GM18519 (cell line): Measurements from ENCODE around the gene OR52H1.
"Not testable (repeated sequence)": the region's sequence is repeated elsewhere in the genome, so short reads cannot be mapped to it uniquely, and the experiment has no call there.

Experiments used
- ATAC-seq: cut with Tn5 transposase; IDR thresholded peaks from one replicate; pipeline ENCODE4 v1.9.1; 2021; ENCODE audit warnings: mild to moderate bottlenecking, moderate library complexity; ENCODE audit not compliant: unreplicated experiment, low FRiP score

OR52H1 gene

GRCh38 chr11:5548440-5548839 is at the start of gene OR52H1:
OR52H1 (minus strand) TSS chr11:5548540; CDS start chr11:5545505, 3,035 bp downstream.
- no peak for ATAC-seq

DNA sequence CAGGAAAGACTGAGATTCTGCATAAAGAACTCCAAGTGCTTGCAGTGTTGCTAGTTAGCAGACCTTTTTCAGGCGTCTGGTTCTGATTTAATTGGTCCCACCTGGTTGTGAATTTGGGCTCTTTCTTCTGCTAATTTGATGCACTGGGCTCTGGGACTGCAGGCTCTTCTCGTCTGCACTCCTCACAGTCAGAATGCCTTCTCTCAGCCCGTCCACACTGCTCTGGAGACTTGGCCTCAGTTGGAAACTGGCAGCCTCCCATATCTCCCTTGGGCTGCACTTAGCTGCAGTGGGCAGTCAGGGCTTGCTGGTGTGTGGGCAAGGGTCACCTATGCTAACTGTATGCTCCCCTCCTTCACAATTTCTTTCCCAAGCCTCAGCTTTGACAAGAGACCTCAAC is 49.6 kb upstream of the OR52H1 start:
- ATAC-seq = no peak

DNA sequence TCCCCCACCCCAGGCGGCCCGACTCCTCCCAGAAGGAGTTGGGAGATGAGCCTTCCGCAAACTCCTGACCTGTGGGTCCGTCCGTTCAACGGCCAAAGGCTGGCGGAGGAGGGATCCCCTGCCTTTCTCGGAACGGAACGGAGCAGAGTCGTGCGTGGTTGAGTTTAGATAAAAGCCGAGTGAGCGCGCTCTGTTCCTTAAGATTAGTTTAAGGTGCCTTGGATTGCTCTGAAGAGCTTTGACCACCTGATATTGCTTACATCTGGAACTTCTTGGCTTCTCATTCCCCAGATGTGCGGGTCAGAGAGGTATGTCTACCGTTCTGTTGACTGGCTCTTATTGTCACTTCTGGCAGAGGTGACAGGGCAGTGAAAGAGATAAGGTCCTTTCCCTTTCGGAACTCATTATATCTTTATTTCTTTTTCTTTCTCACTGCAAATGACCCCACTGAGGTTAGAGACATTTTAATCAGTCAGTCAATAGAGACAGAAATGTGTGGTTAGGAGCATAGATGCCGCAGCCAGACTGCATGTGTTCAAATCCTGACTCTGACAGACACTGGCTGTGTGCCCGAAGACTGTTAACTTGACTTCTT is 48.4 kb upstream of the OR52H1 start, which contains the start of gene TRIM6:
Gene TRIM6, plus strand, starts transcription at position 31 of the 595 bp plus-strand sequence. Its CDS starts 261 bp downstream, at position 292.
- ATAC-seq = no peak

- ATAC-seq = no peak
Measured at GRCh38 chr11:5593146-5593545, 44.8 kb upstream of the OR52H1 start.

- ATAC-seq = no peak
Measured at GRCh38 chr11:5592615-5593014, 44.3 kb upstream of the OR52H1 start.

GRCh38 chr11:5591613-5592012 is 43.3 kb upstream of the OR52H1 start:
- ATAC-seq = no peak

- ATAC-seq = not testable (repeated sequence)
Measured at GRCh38 chr11:5589906-5590305, 41.6 kb upstream of the OR52H1 start.

- not testable (repeated sequence) for ATAC-seq
Measured at GRCh38 chr11:5584458-5584857, 36.1 kb upstream of the OR52H1 start.

- ATAC-seq = no peak
Measured at GRCh38 chr11:5581014-5581413, 32.7 kb upstream of the OR52H1 start.

DNA sequence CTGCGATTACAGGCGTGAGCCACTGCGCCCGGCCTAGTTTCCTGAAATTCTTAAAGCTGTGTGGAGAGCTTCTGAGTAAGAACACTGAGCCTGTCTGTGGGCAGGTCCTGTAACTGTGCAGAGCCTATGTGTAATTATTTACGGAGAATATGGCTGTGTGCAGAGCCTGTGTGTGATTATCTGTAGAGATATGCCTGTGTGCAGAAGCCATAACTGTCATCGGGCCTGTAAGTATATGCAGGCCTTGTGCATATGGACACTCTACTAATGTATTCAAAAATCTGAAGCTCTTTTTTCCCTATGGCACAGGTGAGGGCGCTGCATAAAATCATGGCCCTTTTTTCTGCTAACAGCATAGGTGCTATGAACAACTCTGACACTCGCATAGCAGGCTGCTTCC is 32.2 kb upstream of the OR52H1 start, which contains the start of gene OR52B6:
Gene OR52B6, plus strand, starts transcription at position 301 of the 400 bp plus-strand sequence. Its CDS starts 0 bp downstream, at position 301.
- ATAC-seq = no peak

DNA sequence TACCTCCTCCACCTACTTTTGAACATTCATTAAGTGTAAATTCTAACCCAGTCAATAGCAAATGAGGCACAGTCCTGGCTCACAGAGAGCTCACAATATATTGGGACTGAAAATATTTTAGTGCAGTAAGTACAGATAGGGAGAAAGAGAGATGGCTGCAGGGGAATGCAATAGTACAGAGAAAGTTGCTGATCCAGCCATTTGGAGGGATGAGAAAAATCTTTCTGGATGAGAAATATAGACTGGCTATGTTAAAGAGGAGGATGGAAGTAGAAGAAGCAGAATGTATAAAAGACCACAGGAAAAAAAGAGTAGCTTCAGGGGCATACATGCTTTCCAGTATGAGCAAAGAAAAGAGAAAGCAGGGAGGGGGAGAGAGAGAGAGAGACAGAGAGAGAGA is 28.8 kb upstream of the OR52H1 start:
- ATAC-seq = no peak

GRCh38 chr11:5575152-5575551 is 26.8 kb upstream of the OR52H1 start:
- ATAC-seq = no peak

GRCh38 chr11:5574654-5575053 is 26.3 kb upstream of the OR52H1 start:
- no peak for ATAC-seq

DNA sequence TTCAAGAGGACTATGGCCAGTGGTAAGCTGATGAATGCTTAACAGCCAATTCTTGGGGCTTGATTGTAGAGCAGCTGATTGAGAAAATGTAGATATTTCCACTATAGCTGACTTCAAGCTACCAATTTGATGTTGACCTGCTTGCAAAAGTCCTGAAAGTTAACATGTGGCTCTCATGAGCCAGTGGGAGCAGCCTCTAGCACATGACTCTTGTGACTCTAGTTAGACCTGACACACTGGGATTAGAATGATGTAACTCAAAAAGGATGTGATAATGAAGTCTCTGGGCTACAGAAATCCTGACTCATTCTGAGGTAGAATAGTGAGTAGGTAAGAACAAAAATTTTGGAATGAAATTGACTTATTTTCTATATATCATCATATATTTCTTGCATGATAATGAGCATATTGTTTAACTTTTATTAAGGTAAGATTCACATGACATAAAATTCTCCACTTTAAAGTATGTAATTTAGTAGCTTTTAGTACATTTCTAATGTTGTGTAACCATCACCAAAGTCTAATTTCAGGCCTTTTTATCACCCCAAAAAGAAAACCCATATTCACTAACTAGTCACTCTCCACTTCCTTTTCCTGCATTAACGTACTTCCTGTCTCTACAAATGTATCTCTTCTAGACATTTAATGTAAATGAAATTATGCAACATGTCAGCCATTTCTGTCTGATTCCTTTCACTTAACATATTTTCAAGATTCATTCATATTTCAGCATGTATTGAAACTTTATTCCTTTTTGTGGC is 16.1 kb upstream of the OR52H1 start:
- no peak for ATAC-seq

- ATAC-seq = no peak
Measured at GRCh38 chr11:5557751-5558150, 9.4 kb upstream of the OR52H1 start.

- no peak for ATAC-seq
Measured at GRCh38 chr11:5556596-5557188, 8.4 kb upstream of the OR52H1 start.

DNA sequence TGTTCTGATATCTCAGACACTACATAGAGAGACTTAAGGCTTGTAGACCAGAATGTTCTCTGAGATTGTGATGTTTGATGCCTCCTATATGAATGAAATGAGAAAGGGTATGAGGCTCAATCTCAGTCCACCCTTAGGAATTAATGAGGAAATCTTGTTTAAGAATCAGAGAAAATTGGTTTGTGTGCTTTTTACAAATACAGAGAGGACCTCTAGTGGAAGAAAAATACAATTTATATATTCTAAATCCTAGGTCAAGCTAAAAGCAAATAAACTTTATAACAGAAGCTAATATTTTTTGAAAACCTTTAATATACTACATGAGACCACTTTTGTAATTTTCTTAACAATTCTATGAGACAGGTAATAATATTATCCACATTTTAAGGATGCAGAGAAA is 5.0 kb upstream of the OR52H1 start:
- ATAC-seq = no peak

DNA sequence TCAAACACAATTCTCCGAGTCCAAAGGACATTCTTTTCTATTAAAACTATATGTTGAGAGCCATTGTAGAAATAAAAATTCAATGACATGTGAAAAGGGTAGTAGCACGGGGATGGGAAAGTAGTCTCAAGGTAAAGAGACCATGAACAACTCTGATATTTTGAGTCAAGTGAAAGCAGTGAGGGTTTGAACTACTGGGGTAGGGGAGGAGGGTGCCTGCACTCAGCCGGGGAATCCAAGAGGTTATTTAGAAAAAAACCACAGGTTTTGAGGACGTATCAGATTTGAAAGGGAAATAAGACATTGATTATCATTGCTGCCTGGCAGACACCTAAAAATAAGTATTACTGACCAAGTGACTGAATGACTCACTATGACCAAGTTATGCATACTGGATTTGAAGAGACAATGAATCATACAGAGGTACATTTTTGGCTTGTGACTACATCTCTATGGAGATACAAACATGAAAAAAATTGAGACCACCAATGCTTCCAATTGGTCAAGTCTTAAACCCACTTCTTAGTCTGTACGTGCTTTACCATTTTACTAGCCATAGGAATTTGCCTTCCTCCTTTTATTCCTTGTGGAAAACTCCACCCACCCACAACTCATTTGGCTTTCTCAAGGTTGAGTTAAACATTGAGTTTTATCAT is 2.2 kb upstream of the OR52H1 start:
- ATAC-seq = peak; percentile 66

DNA sequence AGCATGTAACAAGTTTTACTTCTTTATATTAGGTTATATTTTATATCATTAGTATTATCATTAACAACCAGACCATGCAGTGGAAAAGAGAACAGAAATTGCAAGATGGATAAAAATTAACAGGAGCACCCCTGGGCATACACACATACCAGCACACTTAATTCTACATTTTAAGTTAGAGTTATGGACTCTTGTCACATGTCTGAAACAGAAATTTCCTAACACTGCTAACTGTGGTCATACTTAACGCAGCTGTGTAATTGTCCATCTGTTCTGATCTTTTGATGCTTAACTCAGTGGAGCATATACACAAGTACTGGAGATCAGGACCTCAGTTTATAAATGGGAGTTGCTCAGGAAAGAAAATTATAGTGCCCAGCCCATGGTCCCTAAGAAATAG is 358 bp downstream of the OR52H1 start:
- ATAC-seq = no peak

- ATAC-seq = no peak
Measured at GRCh38 chr11:5546457-5546856, 1.9 kb downstream of the OR52H1 start.

- ATAC-seq = no peak
Measured at GRCh38 chr11:5541427-5541826, 6.9 kb downstream of the OR52H1 start.
